K562 (cell line): ENCODE data around the gene POMZP3. TPM values are rescaled to one million over a fixed set of nuclear protein-coding genes. Genes with fewer than 3 reads are reported as not detected.
A peak's percentile ranks its signal among the peaks of the same experiment; 100 is the strongest.
"Not testable (repeated sequence)": the region's sequence is repeated elsewhere in the genome, so short reads cannot be mapped to it uniquely, and the experiment has no call there.

Experiments
- ATAC-seq: fragments of 200-7000 bp; cut with Tn5 transposase; 3 replicates; pipeline ENCODE4 v1.9.1; 2020; ENCODE audit warnings: moderate library complexity
- BruUV-seq: library from RNA; stranded (reverse); fragments of 400-500 nt; replicated peaks from 2 replicates; lab custom pipeline; 2021; lab: Mats Ljungman, UMichigan
- CTCF ChIA-PET: fragments of 300-600 bp; formaldehyde crosslinking; extraction: SDS; loops from one replicate; lab custom pipeline; 2021; ENCODE audit warnings: low intra/inter-chr PET ratio; lab: Yijun Ruan, JAX
- POLR2A ChIA-PET: fragments of 300-600, 350-650 bp; sonication (Branson Sonifier 250); formaldehyde crosslinking; extraction: SDS; loops from one replicate; lab custom pipeline; 2021; ENCODE audit warnings: antibody characterized with exemption, inconsistent platforms; lab: Yijun Ruan, JAX
- DNase-seq, 4 experiments: peaks; one replicate each; pipeline versions ENCODE4 v3.0.0 to v3.0.0-alpha.2; 2011 to 2018; ENCODE audit warnings: low spot score in 3 of 4, mixed read lengths in 3 of 4; ENCODE audit errors: extremely low read depth in 1 of 4
- FAIRE-seq: peaks from 2 replicates; lab custom pipeline; 2011; peaks lifted over from hg19 to GRCh38; lab: Jason Lieb, UNC
- H2AFZ ChIP-seq: 2 replicates; pipeline ENCODE4 v1.6.0; 2011; ENCODE audit warnings: low read depth, low read length, control low read depth, inconsistent platforms
- H3K27ac ChIP-seq: fragments of 200-600 bp; 3 replicates; pipeline ENCODE4 v1.8.0; 2011; ENCODE audit warnings: low read depth, mild to moderate bottlenecking, control low read depth, inconsistent platforms, low read length, moderate library complexity, mixed read lengths; ENCODE audit errors: extremely low read depth
- H3K27me3 ChIP-seq, 2 experiments: fragments of 300-600 bp in 1 of 2; 2 replicates in 1 of 2; 3 replicates in 1 of 2; pipeline versions ENCODE4 v1.6.0 to v1.8.0; 2011; ENCODE audit warnings: inconsistent platforms in 2 of 2, low read length in 2 of 2, mild to moderate bottlenecking in 1 of 2, mixed read lengths in 1 of 2, moderate library complexity in 1 of 2; ENCODE audit not compliant: control insufficient read depth in 2 of 2, insufficient read depth in 2 of 2
- H3K36me3 ChIP-seq: fragments of 300-600 bp; 3 replicates; pipeline ENCODE4 v1.8.0; 2011; ENCODE audit warnings: mild to moderate bottlenecking, low read length, inconsistent platforms; ENCODE audit not compliant: control insufficient read depth, insufficient read depth
- H3K4me1 ChIP-seq, 2 experiments: fragments of 200-600 bp in 1 of 2; replicated peaks in 1 of 2; 2 replicates in 1 of 2; 3 replicates in 1 of 2; pipeline versions ENCODE4 v1.5.1 to v1.8.0; 2011; ENCODE audit warnings: inconsistent platforms in 2 of 2, low read length in 2 of 2, mild to moderate bottlenecking in 1 of 2, mixed read lengths in 1 of 2, moderate library complexity in 1 of 2; ENCODE audit not compliant: control insufficient read depth in 2 of 2, insufficient read depth in 2 of 2
- H3K4me2 ChIP-seq: 2 replicates; pipeline ENCODE4 v1.6.1; 2011; ENCODE audit warnings: low read length, control low read depth, inconsistent platforms, mixed read lengths; ENCODE audit not compliant: insufficient read depth
- H3K4me3 ChIP-seq: fragments of 200-600 bp; sonication (generic), shearing (Covaris generic); 2 replicates; pipeline ENCODE4 v1.5.1; 2016; ENCODE audit warnings: control low read depth, inconsistent platforms
- H3K79me2 ChIP-seq: fragments of 200-600 bp; 3 replicates; pipeline ENCODE4 v1.8.0; 2011; ENCODE audit warnings: low read length, inconsistent platforms; ENCODE audit not compliant: control insufficient read depth, insufficient read depth
- H3K9ac ChIP-seq, 2 experiments: 2 replicates each; pipeline versions ENCODE4 v1.6.0 to v1.6.1; 2011; ENCODE audit warnings: low read depth in 2 of 2, low read length in 2 of 2, control low read depth in 1 of 2, inconsistent platforms in 1 of 2, mild to moderate bottlenecking in 1 of 2, mixed read lengths in 1 of 2; ENCODE audit not compliant: insufficient read depth in 1 of 2
- H3K9me1 ChIP-seq: one replicate; pipeline ENCODE4 v1.6.0; 2011; ENCODE audit warnings: inconsistent platforms, mild to moderate bottlenecking, low read length, moderate library complexity; ENCODE audit not compliant: control insufficient read depth, insufficient read depth
- H3K9me3 ChIP-seq: replicated peaks from 2 replicates; pipeline ENCODE4 v1.5.1; 2011; ENCODE audit warnings: low read depth, low read length, inconsistent platforms; ENCODE audit not compliant: control insufficient read depth, insufficient read depth
- H4K20me1 ChIP-seq: replicated peaks from 2 replicates; pipeline ENCODE4 v1.6.1; 2011; ENCODE audit warnings: low read length, inconsistent platforms, mixed read lengths; ENCODE audit not compliant: control insufficient read depth, insufficient read depth
- CTBP1 ChIP-seq: fragments of 450-650 bp; IDR thresholded peaks from 2 replicates; pipeline ENCODE4 v1.6.1; 2016; ENCODE audit warnings: borderline replicate concordance
- DPF2 ChIP-seq: fragments of 450-650 bp; IDR thresholded peaks from 2 replicates; pipeline ENCODE4 v1.6.1; 2016
- ELF1 ChIP-seq: fragments of 200-800 bp; sonication (Bioruptor generic); IDR thresholded peaks from 2 replicates; pipeline ENCODE4 v1.6.1; 2016; ENCODE audit warnings: missing genetic modification characterization, missing compliant biosample characterization
- FOSL1 ChIP-seq: fragments of 200-800 bp; sonication (Bioruptor generic); conservative IDR thresholded peaks from 2 replicates; pipeline ENCODE4 v1.6.1; 2016; ENCODE audit warnings: missing genetic modification characterization, missing compliant biosample characterization
- JUND ChIP-seq, 2 experiments: IDR thresholded peaks; 2 replicates in 1 of 2; 3 replicates in 1 of 2; pipeline ENCODE4 v1.6.1; 2011; ENCODE audit warnings: borderline replicate concordance in 2 of 2, low read depth in 2 of 2, low read length in 2 of 2, improper control_type of control experiment in 1 of 2, missing biosample characterization in 1 of 2, missing genetic modification characterization in 1 of 2, missing genetic modification reagents in 1 of 2
- NFE2 ChIP-seq: IDR thresholded peaks from 2 replicates; pipeline ENCODE4 v1.6.1; 2014; ENCODE audit warnings: antibody characterized with exemption, low read depth
- NRF1 ChIP-seq, 2 experiments: fragments of 450-650 bp; IDR thresholded peaks in 1 of 2; conservative IDR thresholded peaks in 1 of 2; 2 replicates each; pipeline ENCODE4 v1.6.1; 2014; ENCODE audit warnings: mild to moderate bottlenecking in 2 of 2
- PKNOX1 ChIP-seq: fragments of 450-650 bp; IDR thresholded peaks from 2 replicates; pipeline ENCODE4 v1.6.1; 2016
- RCOR1 ChIP-seq, 2 experiments: IDR thresholded peaks; 2 replicates each; pipeline ENCODE4 v1.6.1; 2012; ENCODE audit warnings: low read depth in 2 of 2, low read length in 2 of 2, borderline replicate concordance in 1 of 2, improper control_type of control experiment in 1 of 2
- SMARCE1 ChIP-seq: fragments of 450-650 bp; IDR thresholded peaks from 2 replicates; pipeline ENCODE4 v1.7.1; 2016; ENCODE audit warnings: mild to moderate bottlenecking
- SPI1 ChIP-seq: IDR thresholded peaks from 2 replicates; pipeline ENCODE4 v1.6.1; 2011; ENCODE audit warnings: low read depth, low read length, control low read depth, borderline replicate concordance
- VEZF1 ChIP-seq: fragments of 200-800 bp; sonication (Bioruptor generic); IDR thresholded peaks from 2 replicates; pipeline ENCODE4 v1.6.1; 2017; ENCODE audit warnings: missing genetic modification characterization, missing compliant biosample characterization
- WGBS: fragments of 100-300 bp; shearing (Covaris generic); methylation state at CpG from one replicate; pipeline ENCODE4 v1.1.6; 2016; ENCODE audit warnings: low coverage, mixed read lengths; ENCODE audit not compliant: insufficient coverage; ENCODE audit errors: missing lambda C conversion rate; 5-methylcytosine and 5-hydroxymethylcytosine counted together
- in situ Hi-C: fragments of 300-500 bp; cut with MboI; formaldehyde crosslinking; loops from 4 replicates; pipeline ENCODE4 v1.15.0; 2018; ENCODE audit warnings: inconsistent platforms, mixed read lengths
- intact Hi-C: fragments of 100-400 bp; cut with micrococcal nuclease; formaldehyde crosslinking; loops from 2 replicates; pipeline ENCODE4 v1.14.2; 2022
- polyA plus RNA-seq, 8 experiments: library from polyadenylated mRNA; depleted of rRNA in 4 of 8; stranded (reverse) in 5 of 8; unstranded in 3 of 8; fragments of >200 nt; fragmentation: Nextera tagmentation in 2 of 8; fragmentation: Illumina TruSeq in 1 of 8; extraction: Ambion mirVana in 2 of 8; extraction: Trizol in 1 of 8; gene quantifications; 2 replicates each; pipeline versions ENCODE4 v1.2.1 to v1.2.3, GENCODE V29; 2011 to 2014; ENCODE audit warnings: inconsistent platforms in 1 of 8, missing spikeins in 1 of 8
- total RNA-seq, 7 experiments: library from RNA; depleted of rRNA in 6 of 7; stranded (reverse); fragments of >200 nt in 6 of 7; fragmentation: Illumina TruSeq in 2 of 7; extraction: Trizol in 2 of 7; gene quantifications; 2 replicates each; pipeline versions ENCODE4 v1.2.1 to v1.2.3, GENCODE V29; 2011 to 2021; ENCODE audit warnings: low replicate concordance in 1 of 7

POMZP3 gene
- total and polyA plus RNA-seq, 9 of the 15 experiments (the other 6 are each of a cell fraction or from before 2014, with no cell fraction given), result 2.3 to 15.8 (median 4.0) TPM

GRCh38 chr7:76606027-76606426 lies 21.1 kb downstream of the POMZP3 start:
- in situ Hi-C loops, result loop anchor here (10.0 kb wide), 1 partner anchor 101 kb away; no protein-coding TSS in a partner anchor
- H3K4me2 ChIP-seq; H3K4me1 ChIP-seq; H4K20me1 ChIP-seq; BruUV-seq; POLR2A ChIA-PET; intact Hi-C loops; H3K36me3 ChIP-seq; H3K9me3 ChIP-seq; H3K9ac ChIP-seq; CTCF ChIA-PET; H3K9me1 ChIP-seq; H2AFZ ChIP-seq; H3K4me3 ChIP-seq; TF ChIP-seq JUND (tag; IDR thresholded peaks at IDR 0.05; ENCODE audit: borderline replicate concordance, low read depth, low read length): not testable (repeated sequence)
- Histone ChIP-seq H3K79me2 (peaks cover 14% of the 10 kb centered on the region), H3K27ac (peak overlapping the region; percentile 35; the same call in 2 of the 3 replicates)
- peak; percentile 93 for ATAC-seq
- peak; percentile 88 for FAIRE-seq
- 2% methylated on average over 5 of the region's 6 CpGs for WGBS
- peak in 1 of 4 experiments; percentile 83 for DNase-seq
- 0 out of 2 replicates have a peak, but pooled peaks have one; percentile 8 for TF ChIP-seq JUND (IDR thresholded peaks at IDR 0.05; ENCODE audit: borderline replicate concordance, low read depth, low read length)
- peak; percentile 49 for TF ChIP-seq NFE2
- peak; percentile 39 for TF ChIP-seq FOSL1 (tag)
- peak; percentile 49; the same call in 1 of the 2 replicates for TF ChIP-seq CTBP1
- TF ChIP-seq SPI1, result peak; percentile 95
- TF ChIP-seq NRF1 (conservative IDR thresholded peaks at IDR 0.05 in 1 of 2, IDR thresholded peaks at IDR 0.05 in 1 of 2), result peak in 1 of 2 experiments; percentile 31; a peak in 1 of 4 replicates
- TF ChIP-seq DPF2, result peak; percentile 43; the same call in 1 of the 2 replicates
- TF ChIP-seq VEZF1 (CRISPR knock-in tag), result 0 out of 2 replicates have a peak, but pooled peaks have one; percentile 12
- TF ChIP-seq ELF1, result 0 out of 2 replicates have a peak, but pooled peaks have one; percentile 20
- peak; percentile 56 for TF ChIP-seq PKNOX1
- 0 out of 4 replicates have a peak, but pooled peaks of 1 of the 2 experiments have one; percentile 14 for TF ChIP-seq RCOR1 (IDR thresholded peaks at IDR 0.05; ENCODE audit: borderline replicate concordance in 1 of 2, low read depth in 2 of 2, low read length in 2 of 2)
- peak; percentile 70; the same call in 1 of the 2 replicates for TF ChIP-seq SMARCE1
- TF ChIP-seq, all 486 proteins: peak for 12; not testable (repeated sequence) for 474
- H3K27me3 ChIP-seq, result not testable (repeated sequence)
